PC-9 (cell line): Measurements from ENCODE around the gene SYT15.
"Not testable (repeated sequence)": the region's sequence is repeated elsewhere in the genome, so short reads cannot be mapped to it uniquely, and the experiment has no call there.

ENCODE experiments used
- CTCF ChIP-seq: fragments of 200-600 bp; sonication (generic); conservative IDR thresholded peaks from 2 replicates; pipeline ENCODE4 v1.6.1; 2017; ENCODE audit warnings: mixed run types, antibody characterized with exemption, mild to moderate bottlenecking, moderate library complexity
- EZH2 ChIP-seq: fragments of 200-600 bp; sonication (generic); IDR thresholded peaks from 2 replicates; pipeline ENCODE4 v1.8.0; 2017; ENCODE audit warnings: antibody characterized with exemption, low read depth

GRCh38 chr10:46600516-46600915 is 21.6 kb downstream of the SYT15 start:
- not testable (repeated sequence) for TF ChIP-seq CTCF, EZH2
